ENCODE measurements around the gene HIGD1B. TPM values are rescaled to one million over a fixed set of nuclear protein-coding genes. Genes with fewer than 3 reads are reported as not detected.

The HIGD1B gene
- total and polyA plus RNA-seq, 2 donors (not counting 3 experiments of a cell fraction or from before 2014, with no cell fraction given): not detected

- no peak overlapping the region for H2AFZ ChIP-seq (ENCODE audit: low read depth, low read length)
- H3K9me3 ChIP-seq (replicated peaks; ENCODE audit: control insufficient read depth, insufficient read depth, low read length): no peaks in the 10 kb centered on the region
- H3K36me3 ChIP-seq (ENCODE audit: control insufficient read depth in 2 of 2, extremely low read depth in 1 of 2, insufficient read depth in 2 of 2, low read length in 2 of 2): no peaks in the 10 kb centered on the region
- BruUV-seq (replicated peaks): no TSS peak
- TF ChIP-seq FOS (IDR thresholded peaks at IDR 0.05; ENCODE audit: borderline replicate concordance, insufficient read depth, low read length) (no peak), POLR2A (IDR thresholded peaks at IDR 0.05; ENCODE audit: low read depth, low read length) (no peak), MAX (IDR thresholded peaks at IDR 0.05; ENCODE audit: insufficient read depth, insufficient read length) (no peak), CTCF (IDR thresholded peaks at IDR 0.05; ENCODE audit: extremely low read depth in 1 of 2, insufficient read depth in 1 of 2, low read depth in 1 of 2, low read length in 2 of 2) (no peak), MYC (IDR thresholded peaks at IDR 0.05; ENCODE audit: low read depth, low read length) (no peak), GATA2 (IDR thresholded peaks at IDR 0.05; ENCODE audit: insufficient read depth, insufficient read length, low read depth, low read length) (no peak), EZH2 (IDR thresholded peaks at IDR 0.05; ENCODE audit: borderline replicate concordance, low read depth, low read length, severe bottlenecking) (no peak), JUN (IDR thresholded peaks at IDR 0.05; ENCODE audit: borderline replicate concordance, insufficient read depth, insufficient read length, low read depth) (no peak), POLR2AphosphoS5 (IDR thresholded peaks at IDR 0.05; ENCODE audit: insufficient read depth, low read depth, low read length) (no peak)
- peaks cover 17% of the 10 kb centered on the region for H3K79me2 ChIP-seq (ENCODE audit: control insufficient read depth, insufficient read depth, low read length)
- H3K4me2 ChIP-seq (ENCODE audit: insufficient read depth, low read length): no peak overlapping the region
- H3K9me1 ChIP-seq (replicated peaks; ENCODE audit: control insufficient read depth, extremely low read depth, insufficient read depth, low read length): no peaks in the 10 kb centered on the region
- intact Hi-C loops (cut with micrococcal nuclease) (no loop called here), dilution Hi-C loops (cut with MboI; ENCODE audit: extremely low pct_ligation_motif_present, low sequenced_read_pairs) (no loop called here)
- FAIRE-seq (no peak), DNase-seq (ENCODE audit: low read depth, low spot score) (no peak)
- ChIA-PET POLR2A (no interaction called here), CTCF (interaction anchor here (1.0 to 6.8 kb wide), 10 partner anchors 10 to 60 kb away, joined by 3 to 78 read pairs (median 4); no protein-coding TSS in a partner anchor)
- H3K9ac ChIP-seq (replicated peaks; ENCODE audit: extremely low read depth, insufficient read depth, low read length): no peak overlapping the region
- no peaks in the 10 kb centered on the region for H3K27me3 ChIP-seq (ENCODE audit: control insufficient read depth in 2 of 2, insufficient read depth in 2 of 2, low read length in 2 of 2)
- no peak overlapping the region for H3K27ac ChIP-seq (ENCODE audit: insufficient read depth, low read depth, low read length)
- H3K4me1 ChIP-seq (ENCODE audit: control insufficient read depth, extremely low read depth, insufficient read depth, low read length): peaks cover 7% of the 10 kb centered on the region
- H3K4me3 ChIP-seq (replicated peaks in 1 of 3; ENCODE audit: insufficient read depth in 1 of 3, low read depth in 1 of 3, low read length in 3 of 3): no peak overlapping the region
- H4K20me1 ChIP-seq (replicated peaks; ENCODE audit: control insufficient read depth, extremely low read depth, insufficient read depth, low read length): no peaks in the 10 kb centered on the region
Observed at GRCh38 chr17:44832805-44833204, 14.9 kb upstream of the HIGD1B start.
